Parathyroid adenoma (tissue), 2 donors: ENCODE measurements around the gene SORBS1.

Experiments
- H2AFZ ChIP-seq: fragments of 300-600 bp; sonication (generic); one replicate; pipeline ENCODE4 v1.7.0; 2017; ENCODE audit warnings: antibody characterized with exemption, mild to moderate bottlenecking
- H3K27ac ChIP-seq: fragments of 300-600 bp; sonication (generic); one replicate; pipeline ENCODE4 v1.7.0; 2017
- H3K27me3 ChIP-seq: fragments of 300-600 bp; sonication (generic); one replicate; pipeline ENCODE4 v1.7.0; 2017; ENCODE audit warnings: low read length; ENCODE audit not compliant: control insufficient read depth, insufficient read depth
- H3K36me3 ChIP-seq: fragments of 300-600 bp; sonication (generic); one replicate; pipeline ENCODE4 v1.7.0; 2017; ENCODE audit warnings: low read length; ENCODE audit not compliant: control insufficient read depth, insufficient read depth
- H3K4me1 ChIP-seq: fragments of 300-600 bp; sonication (generic); one replicate; pipeline ENCODE4 v1.7.0; 2017; ENCODE audit warnings: control low read depth
- H3K4me2 ChIP-seq: fragments of 300-600 bp; sonication (generic); one replicate; pipeline ENCODE4 v1.7.0; 2017; ENCODE audit warnings: low read length
- H3K4me3 ChIP-seq: fragments of 300-600 bp; sonication (generic); one replicate; pipeline ENCODE4 v1.7.0; 2017; ENCODE audit warnings: low read depth, low read length
- H3K79me2 ChIP-seq: fragments of 300-600 bp; sonication (generic); one replicate; pipeline ENCODE4 v1.7.0; 2017; ENCODE audit warnings: control low read depth
- H3K9ac ChIP-seq: fragments of 300-600 bp; sonication (generic); one replicate; pipeline ENCODE4 v1.7.0; 2017; ENCODE audit warnings: mild to moderate bottlenecking
- H3K9me3 ChIP-seq: fragments of 300-600 bp; sonication (generic); one replicate; pipeline ENCODE4 v1.7.0; 2017; ENCODE audit warnings: low read length; ENCODE audit not compliant: control insufficient read depth
- CTCF ChIP-seq: fragments of 300-600 bp; sonication (generic); IDR thresholded peaks from one replicate; pipeline ENCODE4 v1.7.0; 2017; ENCODE audit warnings: antibody characterized with exemption, mild to moderate bottlenecking
- donor health status: primary hyperparathyroidism.

SORBS1 gene

GRCh38 chr10:95331596-95332130 is 229.5 kb downstream of the SORBS1 start:
- Histone ChIP-seq H3K27me3 (no peaks in the 10 kb centered on the region), H3K4me1 (no peaks in the 10 kb centered on the region), H3K9ac (no peak overlapping the region), H3K9me3 (no peaks in the 10 kb centered on the region), H2AFZ (no peak overlapping the region), H3K4me3 (no peak overlapping the region), H3K4me2 (no peak overlapping the region), H3K36me3 (no peaks in the 10 kb centered on the region), H3K79me2 (no peaks in the 10 kb centered on the region), H3K27ac (no peak overlapping the region)
- TF ChIP-seq CTCF, result no peak

- Histone ChIP-seq H3K79me2 (no peaks in the 10 kb centered on the region), H3K27ac (no peak overlapping the region), H2AFZ (no peak overlapping the region), H3K36me3 (no peaks in the 10 kb centered on the region), H3K9ac (no peak overlapping the region), H3K4me1 (no peaks in the 10 kb centered on the region), H3K4me3 (no peak overlapping the region), H3K27me3 (no peaks in the 10 kb centered on the region), H3K4me2 (no peak overlapping the region), H3K9me3 (no peaks in the 10 kb centered on the region)
- TF ChIP-seq CTCF, result no peak
Observed at GRCh38 chr10:95330966-95331453, 230.2 kb downstream of the SORBS1 start.

GRCh38 chr10:95329296-95329695 is 231.9 kb downstream of the SORBS1 start:
- H3K27me3 ChIP-seq, result no peaks in the 10 kb centered on the region
- H3K4me2 ChIP-seq, result no peak overlapping the region
- H3K36me3 ChIP-seq, result no peaks in the 10 kb centered on the region
- no peak for TF ChIP-seq CTCF
- H3K27ac ChIP-seq, result no peak overlapping the region
- H3K79me2 ChIP-seq, result no peaks in the 10 kb centered on the region
- H3K9ac ChIP-seq, result no peak overlapping the region
- H3K4me1 ChIP-seq, result no peaks in the 10 kb centered on the region
- H3K4me3 ChIP-seq, result no peak overlapping the region
- no peak overlapping the region for H2AFZ ChIP-seq
- H3K9me3 ChIP-seq, result no peaks in the 10 kb centered on the region

- H3K4me1 ChIP-seq, result no peaks in the 10 kb centered on the region
- H3K4me2 ChIP-seq, result no peak overlapping the region
- H3K27ac ChIP-seq, result peak overlapping the region; percentile 25
- H3K79me2 ChIP-seq, result no peaks in the 10 kb centered on the region
- no peaks in the 10 kb centered on the region for H3K36me3 ChIP-seq
- H3K9ac ChIP-seq, result no peak overlapping the region
- no peak for TF ChIP-seq CTCF
- H3K9me3 ChIP-seq, result no peaks in the 10 kb centered on the region
- H3K4me3 ChIP-seq, result no peak overlapping the region
- no peaks in the 10 kb centered on the region for H3K27me3 ChIP-seq
- no peak overlapping the region for H2AFZ ChIP-seq
Observed at GRCh38 chr10:95328013-95328412, 233.2 kb downstream of the SORBS1 start.

- no peak for TF ChIP-seq CTCF
- H2AFZ ChIP-seq, result no peak overlapping the region
- no peak overlapping the region for H3K4me3 ChIP-seq
- no peak overlapping the region for H3K9ac ChIP-seq
- no peaks in the 10 kb centered on the region for H3K36me3 ChIP-seq
- H3K79me2 ChIP-seq, result no peaks in the 10 kb centered on the region
- peak overlapping the region; percentile 25 for H3K27ac ChIP-seq
- H3K4me1 ChIP-seq, result no peaks in the 10 kb centered on the region
- H3K4me2 ChIP-seq, result no peak overlapping the region
- H3K9me3 ChIP-seq, result no peaks in the 10 kb centered on the region
- no peaks in the 10 kb centered on the region for H3K27me3 ChIP-seq
Observed at GRCh38 chr10:95327367-95327766, 233.8 kb downstream of the SORBS1 start.
